Measurements from ENCODE around the gene PBXIP1. TPM values are rescaled to one million over a fixed set of nuclear protein-coding genes. Genes with fewer than 3 reads are reported as not detected.
A peak's percentile ranks its signal among the peaks of the same experiment; 100 is the strongest.

The PBXIP1 gene
- total RNA-seq, 4 donors from 2014 or later = 66.6 to 117 (median 109) TPM

GRCh38 chr1:155000411-155000725, 44.5 kb upstream of the PBXIP1 start:
- TF ChIP-seq CTCF (IDR thresholded peaks at IDR 0.05) = no peak
- Histone ChIP-seq H3K4me3 (peak overlapping the region; percentile 70 to 91 (median 83)), H3K36me3 (no peaks in the 10 kb centered on the region), H3K4me1 (peaks cover 0 to 30% (median 18%) of the 10 kb centered on the region in 4 donors), H3K27me3 (no peaks in the 10 kb centered on the region), H3K9me3 (no peaks in the 10 kb centered on the region), H3K27ac (peak overlapping the region; percentile 94 to 99 (median 96))
- peak in 1 of 3 donors; percentile 62 for DNase-seq

- peak overlapping the region; percentile 94 to 99 (median 96) for H3K27ac ChIP-seq
- TF ChIP-seq POLR2A (IDR thresholded peaks at IDR 0.05) (no peak), CTCF (IDR thresholded peaks at IDR 0.05) (no peak)
- H3K27me3 ChIP-seq = no peaks in the 10 kb centered on the region
- H3K4me3 ChIP-seq = peak overlapping the region; percentile 70 to 91 (median 83)
- H3K36me3 ChIP-seq = no peaks in the 10 kb centered on the region
- DNase-seq = peak; percentile 61 to 81 (median 72)
- peaks cover 0 to 24% (median 12%) of the 10 kb centered on the region in 4 donors for H3K4me1 ChIP-seq
- H3K9me3 ChIP-seq = no peaks in the 10 kb centered on the region
Measured at GRCh38 chr1:154999571-155000410, 43.9 kb upstream of the PBXIP1 start.

- DNase-seq = peak; percentile 56 to 86 (median 85)
- Histone ChIP-seq H3K27ac (peak overlapping the region; percentile 94 to 99 (median 96)), H3K9me3 (no peaks in the 10 kb centered on the region), H3K27me3 (no peaks in the 10 kb centered on the region), H3K4me3 (peak overlapping the region; percentile 70 to 91 (median 83)), H3K4me1 (peaks cover 0 to 16% (median 5%) of the 10 kb centered on the region in 4 donors), H3K36me3 (no peaks in the 10 kb centered on the region)
- peak; percentile 74 to 91 (median 84) for TF ChIP-seq CTCF (IDR thresholded peaks at IDR 0.05)
- peak in 1 of 2 donors; percentile 34 for TF ChIP-seq POLR2A (IDR thresholded peaks at IDR 0.05)
Measured at GRCh38 chr1:154998818-154999570, 43.1 kb upstream of the PBXIP1 start.

GRCh38 chr1:154998201-154998780, 42.4 kb upstream of the PBXIP1 start:
- no peak overlapping the region for H3K27ac ChIP-seq
- peak in 1 of 3 donors; percentile 39 for DNase-seq
- H3K36me3 ChIP-seq = no peaks in the 10 kb centered on the region
- TF ChIP-seq POLR2A (IDR thresholded peaks at IDR 0.05) (no peak), CTCF (IDR thresholded peaks at IDR 0.05) (peak in 1 of 6 experiments; percentile 23)
- H3K9me3 ChIP-seq = no peaks in the 10 kb centered on the region
- no peak overlapping the region for H3K4me3 ChIP-seq
- no peaks in the 10 kb centered on the region for H3K27me3 ChIP-seq
- peaks cover 0 to 16% (median 3%) of the 10 kb centered on the region in 4 donors for H3K4me1 ChIP-seq

- DNase-seq = peak in 1 of 3 donors; percentile 37
- TF ChIP-seq CTCF (IDR thresholded peaks at IDR 0.05) (no peak), POLR2A (IDR thresholded peaks at IDR 0.05) (no peak)
- H3K4me1 ChIP-seq = peaks cover 0 to 16% (median 3%) of the 10 kb centered on the region in 4 donors
Measured at GRCh38 chr1:154996966-154997701, 41.2 kb upstream of the PBXIP1 start.

More at GRCh38 chr1:154996966-154997701, 41.2 kb upstream of the PBXIP1 start:
- Histone ChIP-seq H3K9me3 (no peaks in the 10 kb centered on the region), H3K36me3 (no peaks in the 10 kb centered on the region), H3K27ac (no peak overlapping the region), H3K4me3 (no peak overlapping the region), H3K27me3 (no peaks in the 10 kb centered on the region)
